Transverse colon (tissue), 3 donors: ENCODE results near the gene MYH1.

Experiments
- CTCF ChIP-seq, 5 experiments: fragments of 200-600 bp in 3 of 5; fragments of 450-650 bp in 2 of 5; sonication (generic) in 3 of 5; IDR thresholded peaks; 1 replicate in 2 of 5; 2 replicates in 3 of 5; pipeline ENCODE4 v1.5.1; 2016 to 2017; ENCODE audit warnings: antibody characterized with exemption in 5 of 5, inconsistent platforms in 3 of 5, mild to moderate bottlenecking in 2 of 5, moderate library complexity in 1 of 5
- EP300 ChIP-seq: sonication (generic); formaldehyde crosslinking; IDR thresholded peaks from one replicate; pipeline ENCODE4 v1.6.1; 2017; ENCODE audit warnings: antibody characterized with exemption, low read depth
- POLR2A ChIP-seq: fragments of 450-650 bp; IDR thresholded peaks from one replicate; pipeline ENCODE4 v1.6.1; 2016; ENCODE audit warnings: antibody characterized with exemption, mild to moderate bottlenecking, moderate library complexity

- TF ChIP-seq CTCF (IDR thresholded peaks at IDR 0.05): no peak
- no peak for TF ChIP-seq POLR2A
- no peak for TF ChIP-seq EP300
These were observed 26.3 kb downstream of the MYH1 start for GRCh38 chr17:10492004-10492403.
